Heart left ventricle (tissue), 13 donors: ENCODE measurements around the gene SNORC.

Experiments
- POLR2A ChIP-seq, 2 donors: fragments of 450-650 bp; IDR thresholded peaks; one replicate each; pipeline ENCODE4 v1.6.1; 2017; ENCODE audit warnings: antibody characterized with exemption in 2 of 2, mild to moderate bottlenecking in 2 of 2, moderate library complexity in 2 of 2
- TF ChIP-seq, protein P1 (sequence below), 12 donors: fragments of 200-600 bp; sonication (generic) in 4 of 12; IDR thresholded peaks; one replicate each; pipeline versions ENCODE4 v1.5.0 to v1.8.0; 2018 to 2022; ENCODE audit warnings: antibody characterized with exemption in 12 of 12, mild to moderate bottlenecking in 5 of 12
- donor health status: ischemic (EF 13 %, LVEDD 7.1; RV severe dilation, severe dysfunction).
- donor health status: DM: no; HTN: yes; CAD: no.
- donor health status: DM: no; HTN: no; CAD: no.
- donor health status: ischemic (EF 25% LVEDD 6.9; RV normal size, moderate dysfunction).
- donor health status: ischemic (EF 25% LVEDD 5.7; RV mildly dilated, moderate dysfunction).
- donor health status: ischemic (EF 35%, LVEDD 5.7; RV mildly dilated, moderate dysfunction).
- donor health status: nonischemic (EF 11% LVEDD 7.7; RV severe dilation, severe dysfunction).
- donor health status: DM: yes; HTN: yes; CAD: no.
- donor health status: PGD.
- donor health status: ischemic (EF 29% LVEDD 5.4; RV normal size, mild dysfunction).
- donor health status: nonischemic (EF 23%, LVEDD 6.1; RV moderate dilation, normal function).

- TF ChIP-seq, protein P1, sequence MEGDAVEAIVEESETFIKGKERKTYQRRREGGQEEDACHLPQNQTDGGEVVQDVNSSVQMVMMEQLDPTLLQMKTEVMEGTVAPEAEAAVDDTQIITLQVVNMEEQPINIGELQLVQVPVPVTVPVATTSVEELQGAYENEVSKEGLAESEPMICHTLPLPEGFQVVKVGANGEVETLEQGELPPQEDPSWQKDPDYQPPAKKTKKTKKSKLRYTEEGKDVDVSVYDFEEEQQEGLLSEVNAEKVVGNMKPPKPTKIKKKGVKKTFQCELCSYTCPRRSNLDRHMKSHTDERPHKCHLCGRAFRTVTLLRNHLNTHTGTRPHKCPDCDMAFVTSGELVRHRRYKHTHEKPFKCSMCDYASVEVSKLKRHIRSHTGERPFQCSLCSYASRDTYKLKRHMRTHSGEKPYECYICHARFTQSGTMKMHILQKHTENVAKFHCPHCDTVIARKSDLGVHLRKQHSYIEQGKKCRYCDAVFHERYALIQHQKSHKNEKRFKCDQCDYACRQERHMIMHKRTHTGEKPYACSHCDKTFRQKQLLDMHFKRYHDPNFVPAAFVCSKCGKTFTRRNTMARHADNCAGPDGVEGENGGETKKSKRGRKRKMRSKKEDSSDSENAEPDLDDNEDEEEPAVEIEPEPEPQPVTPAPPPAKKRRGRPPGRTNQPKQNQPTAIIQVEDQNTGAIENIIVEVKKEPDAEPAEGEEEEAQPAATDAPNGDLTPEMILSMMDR (IDR thresholded peaks at IDR 0.05) = no peak
- TF ChIP-seq POLR2A (IDR thresholded peaks at IDR 0.05) = no peak
Measured at GRCh38 chr2:232894746-232895145, 24.7 kb downstream of the SNORC start.
